HG02588 (cell line): ENCODE results near the gene C16orf92.
"Not testable (repeated sequence)": the region's sequence is repeated elsewhere in the genome, so short reads cannot be mapped to it uniquely, and the experiment has no call there.

Experiments used
- ATAC-seq: cut with Tn5 transposase; IDR thresholded peaks from one replicate; pipeline ENCODE4 v1.9.1; 2021; ENCODE audit warnings: mild to moderate bottlenecking, moderate library complexity; ENCODE audit not compliant: unreplicated experiment

C16orf92 gene

DNA sequence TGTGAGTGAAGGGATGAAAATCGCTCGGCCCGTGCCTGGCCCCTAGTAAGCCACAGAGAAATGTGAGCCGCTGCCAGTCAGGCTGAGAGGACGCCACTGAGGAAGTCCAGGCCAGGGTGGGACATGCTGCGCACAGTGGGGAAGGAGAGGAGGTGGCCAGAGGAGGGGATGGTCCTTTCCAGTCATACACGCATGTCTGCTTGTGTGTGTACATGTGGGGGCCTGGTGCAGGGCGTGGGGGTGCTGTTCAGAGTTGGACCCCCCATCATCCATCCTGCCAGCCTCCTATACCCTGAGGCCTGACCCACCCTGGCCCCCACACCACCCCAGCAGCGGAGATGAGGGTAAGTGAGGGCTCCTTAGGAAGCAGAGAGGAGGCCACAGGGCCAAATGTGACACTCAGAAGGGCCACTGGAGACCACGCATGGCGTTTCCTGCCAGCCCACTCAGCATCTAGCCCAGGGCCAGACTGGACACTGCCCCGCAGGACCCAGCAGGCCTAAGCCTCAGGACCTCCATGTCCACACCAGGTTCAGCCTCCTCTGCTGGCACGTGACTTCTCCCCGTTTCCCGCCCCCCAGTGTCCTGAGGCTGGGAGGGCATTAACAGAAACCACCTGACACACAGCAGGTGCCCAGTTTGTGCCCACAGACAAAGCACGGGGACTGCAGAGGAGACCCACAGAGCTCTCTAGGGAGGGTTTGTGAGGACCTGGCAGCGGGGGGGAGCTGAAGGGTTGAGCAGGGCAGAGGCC lies 19.2 kb upstream of the C16orf92 start:
- no peak for ATAC-seq

DNA sequence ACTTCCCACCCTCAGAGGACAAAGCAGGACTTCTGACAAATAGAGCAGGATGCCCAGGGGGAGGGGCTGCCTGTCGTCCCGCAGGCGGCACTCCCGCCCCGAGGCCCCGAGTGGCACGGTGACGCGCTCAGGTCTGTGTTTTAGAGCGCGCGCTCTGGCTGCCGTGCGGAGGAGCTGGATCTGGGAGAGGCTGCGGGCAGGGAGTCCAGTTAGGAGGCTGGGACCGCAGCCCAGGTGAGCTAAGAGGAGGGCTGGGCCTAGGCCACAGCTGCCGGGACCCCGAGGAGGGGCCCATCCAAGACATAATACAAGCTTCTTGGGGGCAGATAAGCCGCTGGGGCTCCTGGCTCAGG lies 18.6 kb upstream of the C16orf92 start:
- ATAC-seq, result no peak

DNA sequence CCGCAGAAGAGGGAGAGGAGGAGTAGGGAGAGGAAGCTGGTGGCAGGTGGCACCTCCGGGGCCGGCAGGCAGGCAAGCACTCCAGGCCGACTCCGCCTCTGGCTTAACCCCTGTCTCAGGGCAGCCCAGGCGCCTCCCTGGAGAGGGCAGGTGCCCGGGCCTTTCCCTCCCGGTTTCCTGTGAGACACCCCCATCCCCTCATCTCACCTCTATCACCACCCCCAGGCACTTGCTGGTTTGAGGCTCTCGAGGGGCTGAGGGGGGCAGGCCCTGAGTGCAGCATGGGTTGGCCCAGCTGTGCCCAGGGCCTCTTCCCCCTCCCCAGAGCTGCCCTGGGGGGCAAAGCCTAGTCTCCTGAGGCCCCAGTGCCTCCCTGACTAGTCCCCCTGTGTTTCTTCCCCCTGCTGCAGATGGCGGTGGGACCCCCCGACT lies 18.2 kb upstream of the C16orf92 start:
- ATAC-seq, result no peak

DNA sequence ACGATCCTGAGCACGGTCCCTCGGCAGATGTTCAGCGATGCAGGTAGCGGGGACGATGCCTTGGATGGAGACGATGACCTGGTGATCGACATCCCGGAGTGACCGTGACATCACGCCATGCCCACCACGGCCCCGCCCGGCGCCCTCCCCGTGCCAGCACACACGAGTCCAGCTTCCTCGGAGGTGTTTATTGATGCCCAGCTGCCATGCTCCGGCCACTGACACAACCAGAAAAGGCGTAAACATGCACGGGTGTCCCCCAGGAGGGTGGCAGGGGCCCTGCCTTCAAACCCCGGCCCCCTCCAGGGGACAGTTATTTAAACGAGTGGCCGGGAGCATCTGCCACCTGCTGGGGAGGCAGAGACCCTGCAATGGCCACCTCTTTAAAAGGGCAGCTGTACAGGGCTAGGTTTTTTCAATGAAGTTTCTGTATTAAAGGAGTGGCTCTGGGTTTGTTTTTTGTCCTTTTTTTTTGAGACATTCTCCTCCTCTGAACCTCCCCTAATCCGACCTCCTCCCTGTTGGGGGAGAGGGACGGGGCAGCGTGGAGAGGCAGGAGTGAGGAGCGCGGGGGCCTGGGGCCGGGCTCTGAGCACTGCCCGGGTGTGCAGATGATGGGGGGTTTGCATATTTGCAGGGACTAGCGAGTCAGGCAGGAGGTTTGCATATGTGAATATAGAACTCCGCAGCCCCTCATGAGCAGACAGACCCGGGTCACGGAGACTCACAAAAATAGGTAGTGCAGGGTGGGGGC lies 17.5 kb upstream of the C16orf92 start:
- ATAC-seq, result no peak

DNA sequence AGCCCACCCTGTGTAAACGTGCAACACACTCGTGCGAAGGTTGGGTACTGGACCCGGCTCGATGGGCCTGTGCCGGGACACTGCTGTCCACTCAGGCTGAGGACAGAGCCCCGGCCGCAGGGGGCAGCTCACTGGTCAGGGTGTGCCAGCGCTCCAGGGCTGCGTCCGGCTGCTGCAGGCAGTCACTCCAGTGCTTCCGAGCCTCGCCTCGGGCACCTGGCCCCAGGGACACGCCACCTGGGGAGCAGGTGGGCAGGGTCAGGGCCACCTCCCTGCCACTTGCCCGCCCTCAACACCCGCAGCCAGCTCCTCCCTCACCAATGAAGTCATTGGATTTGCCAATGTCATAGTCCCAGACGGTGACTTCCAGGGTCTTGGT lies 16.9 kb upstream of the C16orf92 start:
- ATAC-seq, result no peak

DNA sequence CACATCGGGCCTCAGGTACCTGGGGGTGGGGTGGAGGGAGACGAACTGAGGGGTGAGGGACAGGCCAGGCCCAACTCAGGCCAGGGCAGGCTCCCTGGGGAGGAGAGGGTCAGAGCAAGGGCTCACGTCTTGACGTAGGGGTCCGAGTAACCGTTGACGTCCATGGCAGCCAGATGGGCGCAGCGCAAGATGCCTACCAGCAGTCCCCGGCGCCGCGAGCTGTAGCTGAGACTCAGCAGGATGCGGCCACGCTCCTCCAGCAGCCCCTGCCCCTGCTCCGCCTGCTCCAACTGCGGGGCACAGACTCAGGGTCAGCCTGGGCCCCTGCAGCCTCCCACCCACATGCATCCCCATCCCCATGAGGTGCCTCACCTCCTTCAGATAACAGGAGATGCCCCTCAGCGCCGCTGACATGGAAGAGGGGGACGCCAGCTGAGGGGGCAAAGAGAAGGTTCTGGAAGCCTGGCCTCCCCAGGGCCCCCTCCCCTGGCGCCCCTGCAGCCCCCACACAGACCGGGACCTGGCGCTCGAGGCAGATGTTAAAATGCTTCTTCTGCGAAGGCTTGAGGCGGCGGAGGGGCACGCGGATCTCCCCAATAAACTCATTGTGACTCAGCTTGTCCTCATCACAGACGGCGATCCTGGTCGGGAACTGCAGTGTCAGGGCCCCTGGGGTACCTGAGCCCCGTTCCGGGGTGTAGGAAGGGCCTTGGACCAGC lies 16.2 kb upstream of the C16orf92 start:
- ATAC-seq, result no peak

DNA sequence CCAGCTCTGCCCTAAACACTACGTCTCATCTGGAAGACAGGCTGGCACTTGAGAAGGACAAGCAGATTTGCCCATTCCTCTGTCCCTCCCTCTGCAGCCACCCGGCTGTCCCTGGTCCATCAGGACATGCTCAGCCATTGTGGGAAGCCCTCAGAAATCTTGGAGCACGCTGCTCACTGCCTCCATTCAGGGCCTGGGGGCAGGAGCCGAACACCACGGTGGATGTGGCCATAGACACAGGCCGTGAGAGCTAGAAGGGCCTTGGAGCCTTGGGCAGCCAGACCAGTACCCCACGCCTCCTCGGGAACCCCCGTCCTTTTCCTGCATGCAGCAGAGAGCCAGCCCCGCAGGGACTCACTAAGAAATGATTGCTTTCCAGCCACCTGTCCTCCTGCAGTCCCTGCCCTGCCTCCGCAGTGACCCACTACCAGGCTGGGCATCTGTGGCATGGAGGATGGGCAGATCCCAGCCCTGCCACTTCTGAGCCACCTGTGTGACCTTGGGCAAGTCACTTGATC lies 15.6 kb upstream of the C16orf92 start:
- ATAC-seq, result no peak

DNA sequence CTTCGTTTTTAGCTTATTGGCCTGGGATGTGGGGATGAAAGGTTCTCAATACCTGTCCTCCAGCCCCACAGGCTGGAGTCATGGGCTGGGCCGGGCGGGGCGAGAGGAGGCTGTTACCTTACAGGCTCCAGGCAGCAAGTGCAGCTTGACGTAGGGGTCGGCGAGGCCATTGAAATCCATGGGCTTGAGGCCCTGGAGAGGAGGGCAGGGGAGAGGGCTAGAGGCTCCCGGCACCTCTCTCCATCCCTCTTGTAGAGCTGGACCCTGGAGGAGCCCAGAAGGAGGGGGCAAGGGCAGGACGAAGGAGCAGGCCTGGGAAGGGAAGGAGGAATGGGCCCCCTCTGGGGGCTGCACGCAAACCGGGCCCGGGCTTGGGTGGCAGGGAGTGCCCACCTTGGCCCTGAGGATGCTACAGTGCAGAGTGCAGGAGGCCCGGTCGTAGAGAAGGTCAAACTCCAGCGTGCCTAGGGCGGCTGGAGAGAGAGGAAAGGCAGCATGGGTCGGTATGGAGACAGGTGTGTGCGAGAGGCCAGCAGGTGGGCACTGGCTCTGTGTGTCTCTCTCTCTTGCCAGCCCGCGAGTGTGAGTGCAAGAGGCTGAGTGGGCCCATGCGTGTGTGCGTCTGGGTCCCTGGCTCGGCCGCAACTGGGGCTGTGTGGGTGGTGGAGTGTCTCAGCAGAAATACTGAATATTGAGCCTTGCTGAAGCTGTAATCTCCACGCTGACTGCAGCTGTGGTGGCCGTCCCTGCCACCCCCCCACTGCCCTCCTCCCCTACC lies 13.7 kb upstream of the C16orf92 start:
- ATAC-seq, result no peak

DNA sequence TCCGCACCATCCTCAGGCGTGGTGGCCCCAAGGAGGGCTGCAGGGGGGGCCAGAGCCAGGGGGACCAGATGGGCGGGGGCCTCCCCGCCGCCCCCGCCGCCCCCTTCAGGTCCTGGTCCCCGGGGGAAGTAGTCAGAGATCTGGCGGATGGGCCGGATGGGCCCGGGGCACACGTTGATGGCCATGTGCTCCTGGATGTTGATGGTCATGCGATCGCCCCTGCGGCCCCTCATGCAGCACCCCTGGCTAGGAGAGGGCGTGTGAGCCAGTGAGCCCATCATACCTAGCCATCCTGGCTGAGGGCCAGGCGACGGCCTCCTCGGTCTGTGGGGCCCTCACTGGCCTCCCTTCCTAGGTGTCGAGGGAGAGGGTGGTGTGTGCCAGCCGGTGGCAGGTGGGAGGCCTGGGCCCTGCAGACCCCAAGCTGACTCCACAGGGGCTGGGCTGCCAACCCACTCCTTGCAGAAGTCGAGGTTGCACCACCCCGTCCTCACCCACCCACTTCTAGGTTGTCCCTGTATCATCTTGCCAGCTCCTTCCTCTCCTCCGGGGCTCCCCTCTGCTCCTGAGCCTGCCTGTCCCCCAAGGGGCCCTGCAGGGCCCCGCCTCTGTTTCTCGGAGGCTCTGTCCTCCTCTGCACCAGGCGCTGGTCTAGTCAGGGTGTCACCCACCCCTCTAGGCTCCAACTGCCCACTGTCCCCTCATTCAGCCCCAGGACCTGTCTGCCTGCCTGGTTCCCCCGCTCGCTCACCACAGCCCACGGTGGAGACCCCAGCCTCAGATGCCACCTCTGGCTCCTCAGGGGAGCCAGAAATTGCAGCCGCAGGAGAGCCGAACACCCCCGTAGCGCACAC lies 12.8 kb upstream of the C16orf92 start:
- no peak for ATAC-seq

DNA sequence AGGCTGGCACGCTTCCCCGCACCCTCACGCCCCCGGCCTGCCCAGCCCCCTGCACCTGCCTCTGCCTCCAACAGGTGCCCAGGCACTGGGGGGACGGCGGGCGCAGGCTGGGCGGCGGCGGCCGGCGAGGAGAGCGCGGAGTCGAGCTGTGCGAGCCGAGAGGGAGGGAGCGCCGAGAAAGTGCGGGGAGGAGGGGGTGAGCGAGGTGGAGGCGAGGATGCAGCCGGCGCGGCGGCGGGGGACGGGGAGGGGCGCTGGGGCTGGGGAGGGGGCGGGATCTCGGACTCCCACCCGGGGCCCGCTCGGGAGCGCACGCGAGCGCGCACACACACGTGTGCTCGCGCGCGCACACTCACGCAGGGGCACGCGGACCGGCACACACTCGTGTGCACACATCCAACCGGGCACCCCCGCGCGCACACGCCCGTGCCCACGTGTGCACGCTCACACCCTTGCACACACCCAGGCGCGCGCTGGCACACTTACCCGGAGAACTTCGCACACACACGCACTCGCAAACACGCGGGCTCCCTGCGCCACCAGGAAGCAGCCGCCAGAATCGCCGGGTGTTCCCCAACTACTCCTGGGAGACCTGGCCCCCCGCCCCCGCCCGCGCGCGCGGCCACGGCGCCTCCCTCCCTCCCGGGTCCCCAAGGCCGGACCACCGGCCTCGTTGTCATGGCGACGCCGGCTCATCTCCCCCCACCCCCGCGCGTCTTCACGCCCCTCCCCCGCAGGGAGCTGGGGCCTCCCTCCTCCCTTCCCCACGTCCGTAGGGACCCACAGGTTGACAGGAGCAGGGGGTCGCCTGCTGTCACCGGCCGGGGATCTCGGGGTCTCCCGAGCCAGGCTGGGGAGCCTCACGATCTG lies 11.9 kb upstream of the C16orf92 start, which contains the start of gene DOC2A:
DOC2A (minus strand) TSS at position 184 of the 870 bp plus-strand sequence. CDS start 805 bp downstream, outside the sequence.
- ATAC-seq, result no peak

DNA sequence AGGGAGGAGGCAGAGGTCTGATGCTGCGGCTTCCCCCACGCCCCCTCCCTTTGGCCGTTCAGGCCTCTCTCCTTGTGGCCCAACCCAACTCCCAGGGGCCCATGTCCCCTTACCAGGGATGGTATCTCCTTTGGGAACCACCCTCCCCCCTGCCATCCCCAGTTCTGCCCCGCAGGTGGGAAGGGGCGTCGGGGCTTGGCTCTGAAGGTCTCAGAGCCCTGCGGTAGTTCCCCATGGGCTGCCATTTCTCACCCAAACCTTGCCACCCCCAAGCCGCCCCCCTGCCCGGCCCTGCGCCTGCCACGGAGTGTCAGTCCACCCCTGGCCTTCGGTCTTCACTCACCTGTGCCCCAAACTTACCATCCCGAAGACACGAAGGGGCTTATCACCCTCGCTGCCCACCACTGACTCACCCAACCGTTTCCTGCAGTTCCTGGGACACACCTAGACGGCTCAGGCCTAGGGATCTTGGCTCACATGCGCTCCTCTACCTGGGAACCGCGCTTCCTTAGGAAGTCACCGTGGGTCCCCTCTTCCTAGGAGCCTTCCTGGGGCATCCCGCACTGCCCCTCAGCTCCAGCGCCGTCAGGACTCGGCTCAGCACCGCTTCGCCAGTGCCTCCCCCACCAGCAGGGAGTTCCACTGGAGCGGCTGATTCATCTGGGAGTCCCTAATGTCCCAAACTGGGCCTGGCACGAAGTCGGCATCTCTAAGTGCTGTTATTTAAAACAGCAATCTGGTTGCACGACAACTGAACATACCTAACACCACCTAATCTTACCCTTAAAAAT lies 11.1 kb upstream of the C16orf92 start:
- no peak for ATAC-seq

DNA sequence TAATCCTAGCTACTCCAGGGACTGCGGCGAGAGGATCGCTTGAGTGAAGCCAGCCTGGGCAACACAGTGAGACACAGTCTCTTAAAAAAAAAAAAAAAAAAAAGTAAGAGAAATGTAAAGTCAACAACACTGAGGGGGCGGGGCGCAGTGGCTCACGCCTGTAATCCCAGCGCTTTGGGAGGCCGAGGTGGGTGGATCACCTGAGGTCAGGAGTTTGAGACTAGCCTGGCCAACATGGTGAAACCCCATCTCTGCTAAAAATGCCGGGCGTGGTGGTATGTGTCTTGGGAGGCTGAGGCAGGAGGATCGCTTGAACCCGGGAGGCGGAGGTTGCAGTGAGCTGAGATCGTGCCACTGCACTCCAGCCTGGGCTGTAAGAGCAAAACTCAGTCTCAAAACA lies 10.4 kb upstream of the C16orf92 start:
- ATAC-seq, result not testable (repeated sequence)

DNA sequence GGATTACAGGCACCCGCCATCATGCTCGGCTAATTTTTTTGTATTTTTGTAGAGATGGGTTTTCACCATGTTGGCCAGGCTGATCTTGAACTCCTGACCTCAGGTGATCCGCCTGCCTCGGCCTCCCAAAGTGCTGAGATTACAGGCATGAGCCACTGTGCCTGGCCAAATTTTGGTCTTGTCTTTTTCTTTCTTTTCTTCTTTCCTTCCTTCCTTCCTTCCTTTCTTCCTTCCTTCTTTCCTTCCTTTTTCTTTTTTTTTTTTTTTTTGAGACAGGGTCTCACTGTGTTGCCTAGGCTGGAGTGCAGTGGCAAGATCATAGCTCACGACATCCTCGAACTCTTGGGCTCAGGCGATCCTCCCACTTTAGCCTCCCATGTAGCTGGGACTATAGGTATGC lies 7.5 kb upstream of the C16orf92 start:
- not testable (repeated sequence) for ATAC-seq

DNA sequence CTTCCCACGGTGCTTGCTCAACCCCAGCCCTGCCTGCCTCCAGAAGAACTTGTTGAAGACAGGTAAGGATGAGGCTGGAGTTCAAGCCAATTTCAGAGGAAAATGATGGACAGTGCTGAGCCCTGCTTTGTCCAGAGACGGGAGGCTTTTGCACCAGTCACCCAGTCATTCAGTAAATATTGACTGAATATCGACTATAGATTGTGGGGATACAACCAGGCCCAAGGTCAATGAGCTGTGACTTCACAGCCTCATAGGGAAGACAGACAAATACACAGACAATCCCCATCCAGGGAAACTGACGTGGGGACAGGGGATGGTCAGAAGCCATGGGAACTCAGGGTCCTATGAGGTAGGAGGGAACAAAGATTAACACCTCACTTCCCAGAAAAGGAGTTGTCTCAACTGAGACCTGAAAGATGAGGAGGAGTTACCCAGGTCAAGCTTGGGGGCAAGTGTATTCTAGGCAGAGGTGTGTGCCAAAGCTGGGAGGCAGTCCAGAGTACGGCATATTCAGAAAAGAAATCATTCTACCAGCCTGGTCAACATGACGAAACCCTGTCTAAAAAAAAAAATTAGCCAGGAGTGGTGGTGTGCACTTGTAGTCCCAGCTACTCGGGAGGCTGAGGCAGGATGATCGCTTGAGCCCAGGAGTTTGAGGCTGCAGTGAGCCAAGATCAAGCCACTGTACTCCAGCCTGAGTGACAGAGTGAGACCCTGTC lies 6.3 kb upstream of the C16orf92 start:
- ATAC-seq, result no peak

DNA sequence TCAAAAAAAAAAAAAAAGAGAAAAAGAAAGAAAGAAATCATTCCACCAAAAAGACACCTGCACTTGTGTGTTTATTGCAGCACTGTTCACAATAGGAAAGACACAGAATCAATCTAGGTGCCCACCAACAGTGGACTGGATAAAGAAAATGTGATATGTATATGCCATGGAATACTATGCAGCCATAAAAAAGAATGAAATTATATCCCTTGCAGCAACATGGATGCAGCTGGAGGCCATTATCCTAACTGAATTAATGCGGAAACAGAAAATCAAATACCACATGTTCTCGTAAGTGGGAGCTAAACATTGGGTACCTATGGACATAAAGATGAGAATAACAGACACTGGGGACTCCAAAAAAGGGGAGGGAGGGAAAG lies 5.7 kb upstream of the C16orf92 start:
- no peak for ATAC-seq

DNA sequence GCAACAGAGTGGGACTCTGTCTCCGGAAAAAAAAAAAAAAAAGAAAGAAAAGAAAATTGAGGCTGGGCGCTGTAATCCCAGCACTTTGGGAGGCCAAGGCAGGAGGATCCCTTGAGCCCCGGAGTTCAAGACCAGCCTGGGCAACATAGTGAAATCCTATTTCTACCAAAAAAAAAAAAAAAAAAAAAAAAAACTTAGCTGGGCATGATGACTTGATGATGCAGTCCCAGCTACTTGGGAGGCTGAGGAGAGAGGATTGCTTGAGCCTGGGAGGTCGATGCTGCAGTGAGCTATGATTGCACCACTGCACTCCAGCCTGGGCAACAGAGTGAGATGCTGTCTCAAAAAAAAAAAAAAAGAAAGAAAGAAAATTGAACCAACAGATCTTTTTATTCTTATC lies 5.1 kb upstream of the C16orf92 start:
- not testable (repeated sequence) for ATAC-seq

DNA sequence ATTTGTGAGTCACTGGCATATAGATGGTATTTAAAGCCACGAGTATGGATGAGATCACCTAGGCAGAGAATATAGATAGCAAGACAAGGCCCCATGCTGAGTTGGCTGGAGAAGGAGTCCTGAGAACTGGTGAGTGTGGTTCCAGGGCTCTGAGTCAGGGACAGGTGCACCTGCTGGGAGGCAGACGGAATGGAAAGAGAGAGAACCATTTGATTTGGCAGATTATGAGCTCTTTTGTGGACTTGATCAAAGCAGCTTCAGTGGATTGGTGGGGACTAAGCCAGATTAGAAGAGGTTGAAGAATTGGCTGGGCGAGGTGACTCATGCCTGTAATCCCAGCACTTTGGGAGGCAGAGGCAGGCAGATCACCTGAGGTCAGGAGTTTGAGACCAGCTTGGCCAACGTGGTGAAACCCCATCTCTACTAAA lies 4.3 kb upstream of the C16orf92 start:
- ATAC-seq, result no peak
